ENCODE data around the gene CEP128.

- TF ChIP-seq EP300 (IDR thresholded peaks at IDR 0.05) (no peak), CTCF (IDR thresholded peaks at IDR 0.05) (no peak)
Observed at GRCh38 chr14:80956922-80957321, 15.4 kb upstream of the CEP128 start.

All from gastroesophageal sphincter (tissue), 3 donors.